GM12864 (cell line): ENCODE results near the gene COA1.
"Not testable (repeated sequence)": the region's sequence is repeated elsewhere in the genome, so short reads cannot be mapped to it uniquely, and the experiment has no call there.

ENCODE experiments used
- DNase-seq: peaks from one replicate; pipeline ENCODE4 v3.0.0-alpha.2; 2011; ENCODE audit warnings: low read depth
- H3K4me3 ChIP-seq: 2 replicates; pipeline ENCODE4 v1.5.1; 2011; ENCODE audit warnings: mild to moderate bottlenecking, low read depth, low read length, control low read depth
- CTCF ChIP-seq: IDR thresholded peaks from 2 replicates; pipeline ENCODE4 v1.5.1; 2011; ENCODE audit warnings: low read depth, mild to moderate bottlenecking, moderate library complexity, low read length, control low read depth, inconsistent platforms; ENCODE audit errors: missing control alignments

The COA1 gene

GRCh38 chr7:43735403-43735801 lies 6.1 kb upstream of the COA1 start:
- no peak for TF ChIP-seq CTCF
- no peak overlapping the region for H3K4me3 ChIP-seq
- DNase-seq, result no peak

GRCh38 chr7:43734575-43735332 lies 5.4 kb upstream of the COA1 start:
- not testable (repeated sequence) for DNase-seq, H3K4me3 ChIP-seq

- H3K4me3 ChIP-seq, DNase-seq: not testable (repeated sequence)
Measured at GRCh38 chr7:43731494-43731893, 2.2 kb upstream of the COA1 start.

- TF ChIP-seq CTCF, result no peak
- DNase-seq, result no peak
- H3K4me3 ChIP-seq, result peak overlapping the region; percentile 73
Measured at GRCh38 chr7:43729924-43730248, 563 bp upstream of the COA1 start.

- no peak overlapping the region for H3K4me3 ChIP-seq
- no peak for DNase-seq
- no peak for TF ChIP-seq CTCF
Measured at GRCh38 chr7:43727494-43727893, 1.8 kb downstream of the COA1 start.

GRCh38 chr7:43727003-43727402 lies 2.3 kb downstream of the COA1 start:
- no peak for TF ChIP-seq CTCF
- H3K4me3 ChIP-seq, result no peak overlapping the region

GRCh38 chr7:43726466-43726865 lies 2.9 kb downstream of the COA1 start:
- no peak for TF ChIP-seq CTCF
- H3K4me3 ChIP-seq, result no peak overlapping the region
- DNase-seq, result no peak

More at GRCh38 chr7:43727003-43727402, 2.3 kb downstream of the COA1 start:
- DNase-seq, result no peak

GRCh38 chr7:43725251-43725650 lies 4.1 kb downstream of the COA1 start:
- no peak overlapping the region for H3K4me3 ChIP-seq
- TF ChIP-seq CTCF, result no peak
- no peak for DNase-seq
